ENCODE results near the gene PIF1.
A peak's percentile ranks its signal among the peaks of the same experiment; 100 is the strongest.

The PIF1 gene, protein sequence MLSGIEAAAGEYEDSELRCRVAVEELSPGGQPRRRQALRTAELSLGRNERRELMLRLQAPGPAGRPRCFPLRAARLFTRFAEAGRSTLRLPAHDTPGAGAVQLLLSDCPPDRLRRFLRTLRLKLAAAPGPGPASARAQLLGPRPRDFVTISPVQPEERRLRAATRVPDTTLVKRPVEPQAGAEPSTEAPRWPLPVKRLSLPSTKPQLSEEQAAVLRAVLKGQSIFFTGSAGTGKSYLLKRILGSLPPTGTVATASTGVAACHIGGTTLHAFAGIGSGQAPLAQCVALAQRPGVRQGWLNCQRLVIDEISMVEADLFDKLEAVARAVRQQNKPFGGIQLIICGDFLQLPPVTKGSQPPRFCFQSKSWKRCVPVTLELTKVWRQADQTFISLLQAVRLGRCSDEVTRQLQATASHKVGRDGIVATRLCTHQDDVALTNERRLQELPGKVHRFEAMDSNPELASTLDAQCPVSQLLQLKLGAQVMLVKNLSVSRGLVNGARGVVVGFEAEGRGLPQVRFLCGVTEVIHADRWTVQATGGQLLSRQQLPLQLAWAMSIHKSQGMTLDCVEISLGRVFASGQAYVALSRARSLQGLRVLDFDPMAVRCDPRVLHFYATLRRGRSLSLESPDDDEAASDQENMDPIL

DNA sequence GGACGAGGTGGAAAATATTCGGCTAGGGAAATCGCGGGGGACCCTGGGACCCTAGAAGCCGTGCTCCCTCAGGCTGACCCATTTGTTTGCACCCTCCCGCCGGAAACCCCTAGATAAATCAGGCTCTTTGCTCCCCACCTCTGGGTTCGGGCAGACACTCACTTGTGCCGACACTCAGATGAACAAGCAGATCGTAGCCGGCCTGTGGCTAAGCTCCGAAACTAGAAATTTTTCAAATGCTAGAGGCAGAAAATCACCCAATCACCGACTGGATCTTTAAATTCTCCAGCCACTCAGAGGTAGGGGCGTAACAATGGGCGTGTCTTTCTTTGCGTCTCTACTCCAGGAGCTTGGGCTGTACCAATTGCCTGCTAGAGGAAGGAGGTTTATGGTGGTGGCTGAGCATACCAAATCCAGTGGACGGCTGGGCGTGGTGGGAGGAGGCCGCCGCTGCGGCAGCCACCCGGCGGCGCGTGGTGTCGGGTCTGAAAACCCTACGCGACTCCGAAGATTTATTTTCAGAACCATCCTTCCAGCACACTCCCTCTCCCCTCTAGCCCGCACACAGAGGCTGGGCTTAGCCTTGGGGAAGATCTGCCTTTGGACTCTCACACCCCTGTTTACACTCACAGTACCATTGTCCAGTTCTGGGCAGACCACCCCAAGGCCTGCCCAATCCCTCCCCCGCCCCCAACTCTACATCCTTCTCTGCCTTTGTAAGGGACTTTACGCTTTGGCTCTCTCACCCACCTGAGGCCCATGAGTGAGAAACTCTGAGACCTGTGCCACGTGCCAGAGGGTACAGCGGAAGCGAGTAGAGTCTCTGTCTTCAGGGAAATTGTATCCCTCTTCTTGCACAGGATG, at the start of gene PIF1:
PIF1 (minus strand) TSS at position 217 of the 864 bp plus-strand sequence. CDS start 1,312 bp downstream, outside the sequence.
- peak; percentile 95 to 98 for DNase-seq

- no peak for DNase-seq
Measured at GRCh38 chr15:64870353-64870752, 44.9 kb upstream of the PIF1 start.

DNA sequence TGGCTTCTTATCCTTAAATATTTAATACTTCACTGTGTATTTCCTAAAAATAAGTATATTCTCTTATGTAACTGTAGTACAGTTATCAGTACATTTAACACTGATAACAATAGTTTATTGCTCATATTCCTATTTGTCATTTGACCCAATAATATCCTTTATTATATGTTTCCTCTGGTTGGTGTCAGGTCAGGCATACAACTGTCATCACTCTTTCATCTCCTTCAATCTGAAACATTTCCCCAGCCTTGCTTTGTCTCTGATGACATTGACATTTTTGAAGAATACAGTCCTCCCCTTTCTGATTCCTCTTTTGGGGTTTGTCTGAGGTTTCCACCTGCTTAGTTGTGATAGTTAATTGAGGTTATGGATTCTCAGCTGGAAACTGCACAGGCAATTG, 44.1 kb upstream of the PIF1 start:
- DNase-seq, result no peak

DNA sequence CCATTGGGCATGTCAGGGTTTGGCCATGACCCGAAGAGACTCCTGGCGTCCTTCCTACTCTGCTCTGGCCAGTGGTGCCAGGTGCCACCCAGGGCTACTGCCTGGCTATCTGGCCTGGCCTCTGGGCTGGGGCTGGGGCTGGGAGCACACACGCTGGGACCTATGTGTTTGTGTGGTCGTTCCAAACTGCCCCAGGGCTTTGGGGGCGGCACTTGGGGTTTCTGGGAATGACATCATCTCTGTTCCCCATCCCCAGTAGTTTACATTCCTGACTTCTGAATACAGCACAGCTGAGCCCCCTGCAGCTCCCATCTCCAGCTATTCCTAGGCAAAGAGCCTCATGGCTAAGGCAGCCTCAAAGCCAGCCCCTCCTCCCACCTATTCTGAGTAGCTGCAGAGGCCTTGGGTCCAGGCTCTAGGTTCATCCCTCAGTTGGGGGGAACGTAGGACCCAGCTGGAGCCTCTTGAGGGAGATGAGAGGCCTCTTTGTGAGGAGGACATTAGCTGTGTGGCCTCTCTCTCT, 40.6 kb upstream of the PIF1 start:
- no peak for DNase-seq

DNA sequence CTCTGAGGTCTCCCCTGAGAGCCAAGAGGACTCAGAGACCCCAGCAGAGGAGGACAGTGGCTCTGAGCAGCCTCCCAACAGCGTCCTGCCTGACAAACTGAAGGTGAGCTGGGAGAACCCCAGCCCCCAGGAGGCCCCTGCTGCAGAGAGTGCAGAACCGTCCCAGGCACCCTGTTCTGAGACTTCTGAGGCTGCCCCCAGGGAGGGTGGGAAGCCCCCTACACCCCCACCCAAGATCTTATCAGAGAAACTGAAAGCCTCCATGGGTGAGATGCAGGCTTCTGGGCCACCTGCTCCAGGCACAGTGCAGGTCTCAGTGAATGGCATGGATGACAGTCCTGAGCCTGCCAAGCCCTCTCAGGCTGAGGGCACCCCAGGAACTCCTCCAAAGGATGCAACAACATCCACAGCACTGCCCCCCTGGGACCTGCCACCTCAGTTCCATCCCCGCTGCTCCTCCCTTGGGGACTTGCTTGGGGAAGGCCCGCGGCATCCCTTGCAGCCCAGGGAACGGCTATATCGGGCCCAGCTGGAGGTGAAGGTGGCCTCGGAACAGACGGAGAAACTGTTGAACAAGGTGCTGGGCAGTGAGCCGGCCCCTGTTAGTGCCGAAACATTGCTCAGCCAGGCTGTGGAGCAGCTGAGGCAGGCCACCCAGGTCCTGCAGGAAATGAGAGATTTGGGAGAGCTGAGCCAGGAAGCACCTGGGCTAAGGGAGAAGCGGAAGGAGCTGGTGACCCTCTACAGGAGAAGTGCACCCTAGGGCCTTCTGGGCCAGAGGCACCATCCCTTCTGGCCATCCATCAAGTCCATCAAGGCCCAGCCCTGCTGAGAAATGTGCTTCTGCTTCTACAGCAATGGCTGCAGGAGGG, 39.9 kb upstream of the PIF1 start:
- no peak for DNase-seq

GRCh38 chr15:64864068-64864467, 38.6 kb upstream of the PIF1 start:
- no peak for DNase-seq

GRCh38 chr15:64862408-64862807, 37.0 kb upstream of the PIF1 start:
- no peak for DNase-seq

DNA sequence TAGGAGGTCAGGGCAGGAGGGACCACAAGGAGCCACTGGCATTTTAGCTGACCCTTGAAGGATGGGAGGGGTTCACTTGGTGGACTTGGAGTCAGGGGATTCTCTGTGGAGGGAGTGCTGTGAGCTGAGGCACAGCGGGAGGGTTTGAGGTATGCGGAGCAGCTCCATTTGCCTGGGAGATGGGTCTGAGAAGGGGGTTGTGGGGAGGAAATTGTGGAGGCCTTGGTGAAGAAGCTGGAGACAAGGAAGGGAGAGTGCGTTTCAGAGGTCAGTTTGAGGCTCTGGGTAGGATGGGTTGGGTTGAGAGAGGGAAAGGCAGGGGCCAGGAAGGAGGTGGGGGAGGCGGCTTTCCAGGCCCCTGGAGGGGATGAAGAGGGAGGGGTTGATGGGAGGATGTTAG, 36.5 kb upstream of the PIF1 start:
- DNase-seq, result no peak

DNA sequence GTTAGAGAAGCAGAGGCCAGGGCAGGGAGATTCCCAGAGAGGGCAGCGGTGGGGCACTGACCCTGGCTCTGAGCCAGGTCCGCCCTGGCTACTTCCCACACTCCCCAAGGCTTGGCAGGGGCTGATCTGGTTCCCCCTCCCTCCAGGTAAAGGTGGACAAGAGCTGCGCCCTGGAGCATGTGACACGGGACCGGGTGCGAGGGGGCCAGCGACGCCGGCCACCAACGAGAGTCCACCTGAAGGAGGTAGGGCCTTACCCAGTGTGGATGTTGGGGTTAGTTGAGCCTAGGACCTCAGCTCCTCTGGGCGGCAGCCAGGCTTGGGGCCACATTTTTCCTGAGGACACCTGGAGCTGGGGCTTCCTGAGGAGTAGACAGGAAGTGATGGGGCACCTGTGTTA, 35.9 kb upstream of the PIF1 start:
- no peak for DNase-seq

- no peak for DNase-seq
Measured at GRCh38 chr15:64859226-64859625, 33.8 kb upstream of the PIF1 start.

- DNase-seq, result no peak
Measured at GRCh38 chr15:64858021-64858575, 32.7 kb upstream of the PIF1 start.

- no peak for DNase-seq
Measured at GRCh38 chr15:64857421-64857820, 32.0 kb upstream of the PIF1 start.

GRCh38 chr15:64856429-64857145, 31.1 kb upstream of the PIF1 start:
- DNase-seq, result no peak

DNA sequence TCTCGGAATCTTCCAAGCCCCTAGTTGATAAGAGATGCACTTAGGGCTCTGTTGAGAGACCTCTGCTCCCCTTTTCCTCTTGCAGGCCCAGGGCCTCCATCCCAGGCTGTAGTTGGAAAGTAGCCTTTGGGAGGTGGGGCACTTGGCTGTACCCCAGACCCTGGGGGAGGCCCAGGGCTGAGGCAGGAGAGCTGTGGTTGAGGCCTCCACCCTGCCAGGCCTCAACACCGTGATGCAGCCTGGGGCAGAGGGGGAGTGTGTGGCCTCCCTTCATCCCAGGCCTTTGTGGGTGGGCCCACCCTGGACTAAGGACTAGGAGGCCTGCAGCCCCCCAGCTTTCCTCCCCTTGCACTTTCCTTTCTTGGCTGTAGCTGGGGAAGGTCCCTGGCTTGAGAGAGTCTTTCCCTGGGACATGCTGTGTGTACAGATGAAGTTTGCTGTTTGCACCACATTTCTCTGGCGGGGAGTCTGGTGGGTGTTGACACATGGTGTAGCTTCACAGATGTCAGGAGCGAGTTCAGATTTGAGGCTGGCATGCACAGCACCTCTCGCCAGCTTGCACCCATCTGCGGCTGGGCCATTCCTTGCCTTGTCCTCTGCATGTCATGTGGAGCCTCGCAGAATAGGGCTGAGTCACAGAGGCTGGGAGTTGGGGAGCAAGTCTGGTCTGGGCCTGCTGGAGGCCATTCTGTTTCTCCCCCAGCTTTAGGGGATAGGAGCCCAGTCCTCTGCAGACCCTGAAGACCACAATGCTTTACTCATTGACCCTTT, 29.9 kb upstream of the PIF1 start:
- no peak for DNase-seq

DNA sequence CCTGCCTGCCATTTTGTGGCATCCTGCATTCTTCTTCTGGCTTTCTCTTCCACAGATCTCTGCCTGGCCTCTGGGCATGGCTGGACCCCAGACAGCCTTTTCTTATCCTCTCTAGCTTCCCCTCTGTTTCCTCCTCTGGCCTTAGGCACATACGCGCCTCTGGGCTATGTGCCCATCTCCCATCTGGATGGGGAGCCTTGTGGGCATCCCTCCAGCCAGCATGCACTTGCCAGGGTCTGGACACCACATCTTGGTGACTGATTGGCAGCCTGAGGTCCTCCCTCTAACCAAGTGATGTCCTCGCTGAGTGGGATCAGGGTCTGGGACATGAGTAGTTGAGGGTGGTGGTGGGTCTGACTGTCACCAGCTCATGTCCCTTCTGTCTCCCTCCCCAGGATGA, 29.1 kb upstream of the PIF1 start:
- no peak for DNase-seq

DNA sequence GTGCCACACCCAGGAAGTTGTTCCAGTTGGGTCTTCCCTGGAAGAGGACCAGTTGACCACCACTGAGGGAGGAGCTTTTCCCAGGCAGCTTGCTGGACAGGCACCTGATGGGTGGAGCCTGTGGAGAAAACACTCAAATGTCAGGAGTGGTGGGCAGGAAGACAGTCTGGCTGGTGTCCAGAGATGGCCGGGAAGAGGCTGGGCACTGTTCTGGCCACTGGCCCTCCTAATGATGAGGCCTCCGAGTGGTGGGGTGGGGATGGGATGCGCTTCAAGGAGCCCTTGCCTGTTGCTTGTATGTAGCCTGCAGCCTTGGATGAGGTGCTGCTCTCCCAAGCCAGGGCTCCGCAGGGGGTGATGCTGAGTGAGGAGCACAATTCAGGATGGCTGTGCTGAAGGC, 28.6 kb upstream of the PIF1 start:
- DNase-seq, result no peak

DNA sequence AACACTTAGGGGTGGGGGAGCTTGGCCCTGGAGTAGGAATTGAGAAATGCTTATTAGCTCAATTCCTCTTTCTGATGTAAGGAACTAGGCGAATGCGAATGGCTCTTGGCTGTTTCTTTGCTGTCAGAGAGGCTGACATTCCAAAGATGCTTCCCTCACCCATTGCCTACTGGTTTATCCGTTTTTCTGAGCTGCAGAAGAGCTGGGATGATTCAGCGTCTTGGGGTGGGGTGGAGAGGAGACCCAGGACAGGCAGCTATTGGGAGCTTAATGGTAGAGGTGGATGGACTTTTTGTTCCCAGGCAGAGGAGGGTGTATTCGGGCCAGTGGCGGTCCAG, 26.0 kb upstream of the PIF1 start:
- DNase-seq, result no peak

GRCh38 chr15:64850778-64851502, 25.5 kb upstream of the PIF1 start:
- no peak for DNase-seq

- no peak for DNase-seq
Measured at GRCh38 chr15:64847876-64848716, 22.6 kb upstream of the PIF1 start.

Data from NCI-H2081 (cell line).